GM23338 (cell line): ENCODE results near the gene LIN7A. TPM values are rescaled to one million over a fixed set of nuclear protein-coding genes. Genes with fewer than 3 reads are reported as not detected.
A peak's percentile ranks its signal among the peaks of the same experiment; 100 is the strongest.

Source experiments
- ATAC-seq: fragments of 200-7000 bp; cut with Tn5 transposase; 3 replicates; pipeline ENCODE4 v1.9.1; 2020
- DNase-seq: peaks from one replicate; pipeline ENCODE4 v3.0.0-alpha.2; 2015; ENCODE audit warnings: low spot score
- H2AFZ ChIP-seq: fragments of 200-600 bp; sonication (generic); 2 replicates; pipeline ENCODE4 v1.8.0; 2016; ENCODE audit warnings: antibody characterized with exemption, mild to moderate bottlenecking, moderate library complexity
- H3F3A ChIP-seq: fragments of 200-600 bp; sonication (generic); replicated peaks from 2 replicates; pipeline ENCODE4 v1.8.0; 2017; ENCODE audit warnings: antibody characterized with exemption, mixed run types, low read depth
- H3K27ac ChIP-seq: fragments of 200-600 bp; sonication (generic); 2 replicates; pipeline ENCODE4 v1.6.1; 2016; ENCODE audit warnings: low read depth
- H3K27me3 ChIP-seq: fragments of 200-600 bp; sonication (generic); 2 replicates; pipeline ENCODE4 v1.8.0; 2016; ENCODE audit warnings: mild to moderate bottlenecking, mixed run types, moderate library complexity; ENCODE audit not compliant: insufficient read depth
- H3K36me3 ChIP-seq: fragments of 200-600 bp; sonication (generic); 2 replicates; pipeline ENCODE4 v1.8.0; 2016; ENCODE audit warnings: mild to moderate bottlenecking; ENCODE audit not compliant: insufficient read depth
- H3K4me1 ChIP-seq: fragments of 200-600 bp; sonication (generic); 2 replicates; pipeline ENCODE4 v1.8.0; 2016; ENCODE audit warnings: mild to moderate bottlenecking, moderate library complexity; ENCODE audit not compliant: insufficient read depth
- H3K4me2 ChIP-seq: fragments of 200-600 bp; sonication (generic); 2 replicates; pipeline ENCODE4 v1.7.1; 2017; ENCODE audit warnings: mixed run types
- H3K4me3 ChIP-seq: fragments of 200-600 bp; sonication (generic); 2 replicates; pipeline ENCODE4 v1.6.1; 2016; ENCODE audit warnings: mixed run types
- H3K79me2 ChIP-seq: fragments of 200-600 bp; sonication (generic); replicated peaks from 2 replicates; pipeline ENCODE4 v1.8.0; 2017; ENCODE audit warnings: mild to moderate bottlenecking; ENCODE audit not compliant: insufficient read depth
- H3K9me2 ChIP-seq: fragments of 200-600 bp; sonication (generic); 2 replicates; pipeline ENCODE4 v1.8.0; 2017; ENCODE audit not compliant: insufficient read depth
- H4K20me1 ChIP-seq: fragments of 200-600 bp; sonication (generic); replicated peaks from 2 replicates; pipeline ENCODE4 v1.8.0; 2017; ENCODE audit warnings: mild to moderate bottlenecking; ENCODE audit not compliant: insufficient read depth
- H3K27ac Mint-ChIP-seq: 2 replicates; pipeline ENCODE4 v1.8.0; 2020; ENCODE audit warnings: inconsistent platforms, mild to moderate bottlenecking, moderate library complexity, mixed read lengths
- H3K27me3 Mint-ChIP-seq: 3 replicates; pipeline ENCODE4 v1.8.0; 2022; ENCODE audit warnings: low read depth, mild to moderate bottlenecking, moderate library complexity, mixed read lengths, inconsistent platforms; ENCODE audit not compliant: insufficient read depth, poor library complexity
- H3K36me3 Mint-ChIP-seq: 3 replicates; pipeline ENCODE4 v1.8.0; 2021; ENCODE audit warnings: low read depth, mild to moderate bottlenecking, inconsistent platforms, moderate library complexity, mixed read lengths
- H3K4me1 Mint-ChIP-seq: 3 replicates; pipeline ENCODE4 v1.8.0; 2020; ENCODE audit warnings: mild to moderate bottlenecking, inconsistent platforms, mixed read lengths
- H3K4me3 Mint-ChIP-seq: 3 replicates; pipeline ENCODE4 v1.8.0; 2021; ENCODE audit warnings: moderate library complexity, mild to moderate bottlenecking, inconsistent platforms, mixed read lengths
- H3K9me3 Mint-ChIP-seq: 3 replicates; pipeline ENCODE4 v1.8.0; 2020; ENCODE audit warnings: moderate library complexity, mild to moderate bottlenecking, inconsistent platforms, mixed read lengths
- CREB1 ChIP-seq: fragments of 250-450 bp; sonication (Bioruptor Pico); IDR thresholded peaks from 2 replicates; pipeline ENCODE4 v1.5.0; 2020; ENCODE audit warnings: low read depth, mild to moderate bottlenecking, moderate library complexity
- EZH2 ChIP-seq: fragments of 200-600 bp; sonication (generic); IDR thresholded peaks from one replicate; pipeline ENCODE4 v1.8.0; 2017; ENCODE audit warnings: antibody characterized with exemption, mild to moderate bottlenecking, low read depth; ENCODE audit not compliant: unreplicated experiment
- JUNB ChIP-seq: IDR thresholded peaks from one replicate; pipeline ENCODE4 v1.6.1; 2016; ENCODE audit warnings: antibody characterized with exemption; ENCODE audit not compliant: unreplicated experiment
- NANOG ChIP-seq: IDR thresholded peaks from 2 replicates; pipeline ENCODE4 v1.6.1; 2016; ENCODE audit warnings: antibody characterized with exemption, borderline replicate concordance
- POLR2AphosphoS5 ChIP-seq: IDR thresholded peaks from 2 replicates; pipeline ENCODE4 v1.6.1; 2016; ENCODE audit warnings: antibody characterized with exemption, low read depth
- REST ChIP-seq: IDR thresholded peaks from one replicate; pipeline ENCODE4 v1.6.1; 2018; ENCODE audit warnings: antibody characterized with exemption; ENCODE audit not compliant: unreplicated experiment
- STAT1 ChIP-seq: IDR thresholded peaks from one replicate; pipeline ENCODE4 v1.6.1; 2016; ENCODE audit warnings: antibody characterized with exemption; ENCODE audit not compliant: unreplicated experiment
- ZNF114 ChIP-seq: fragments of 250-450 bp; sonication (Bioruptor Pico); IDR thresholded peaks from 2 replicates; pipeline ENCODE4 v1.5.0; 2020; ENCODE audit warnings: mild to moderate bottlenecking, moderate library complexity
- ZNF331 ChIP-seq: fragments of 250-450 bp; sonication (Bioruptor Pico); IDR thresholded peaks from 2 replicates; pipeline ENCODE4 v1.5.0; 2020; ENCODE audit warnings: low read depth, mild to moderate bottlenecking, moderate library complexity
- ZNF462 ChIP-seq: fragments of 250-450 bp; sonication (Bioruptor Pico); IDR thresholded peaks from 2 replicates; pipeline ENCODE4 v1.5.0; 2020; ENCODE audit warnings: mild to moderate bottlenecking, moderate library complexity
- polyA plus RNA-seq: library from polyadenylated mRNA; unstranded; fragments of >200 nt; fragmentation: Nextera tagmentation; extraction: Ambion mirVana; gene quantifications from 2 replicates; pipeline ENCODE4 v1.2.1, GENCODE V29; 2016
- total RNA-seq: library from RNA; depleted of rRNA; stranded (reverse); fragments of >200 nt; shearing (Covaris generic); gene quantifications from 2 replicates; pipeline ENCODE4 v1.2.3, GENCODE V29; 2014
- TF ChIP-seq, protein P1 (sequence below): IDR thresholded peaks from 2 replicates; pipeline ENCODE4 v1.6.1; 2016; ENCODE audit warnings: antibody characterized with exemption

LIN7A gene
- total and polyA plus RNA-seq, 2 experiments from 2014 or later: 5.7 to 6.5 TPM

DNA sequence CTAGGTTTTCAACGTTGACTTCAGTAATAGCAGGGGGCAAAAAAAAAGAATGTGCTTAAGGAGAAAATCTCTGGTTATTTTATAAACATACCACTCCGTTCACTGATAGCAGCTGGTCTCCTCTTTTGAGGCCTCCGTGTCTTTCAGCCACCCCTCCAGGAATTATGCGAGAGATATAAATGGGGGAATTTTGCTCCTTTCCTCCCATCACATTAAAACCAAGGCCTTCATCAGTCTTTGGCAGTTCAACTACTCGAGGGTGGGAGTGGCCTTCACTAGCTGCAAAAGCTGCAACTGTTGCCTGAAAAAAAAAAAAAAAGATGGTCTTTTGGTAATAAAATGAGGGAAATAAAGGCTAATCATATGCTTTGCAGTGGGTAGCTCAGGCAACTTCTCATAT, 92.1 kb downstream of the LIN7A start (continued):
- TF ChIP-seq ZNF331 (CRISPR knock-in tag) (no peak), NANOG (no peak), STAT1 (no peak), JUNB (no peak), EZH2 (no peak)

GRCh38 chr12:80843969-80844368, 93.8 kb downstream of the LIN7A start:
- Mint-ChIP-seq H3K27ac (no peak overlapping the region), H3K9me3 (no peaks in the 10 kb centered on the region), H3K27me3 (no peaks in the 10 kb centered on the region), H3K36me3 (no peaks in the 10 kb centered on the region), H3K4me1 (peaks cover 36% of the 10 kb centered on the region), H3K4me3 (no peak overlapping the region)
- no peak overlapping the region for H2AFZ ChIP-seq
- ATAC-seq (no peak), DNase-seq (no peak)
- H3K79me2 ChIP-seq: no peaks in the 10 kb centered on the region
- no peaks in the 10 kb centered on the region for H3F3A ChIP-seq
- no peak overlapping the region for H3K4me2 ChIP-seq
- H3K4me3 ChIP-seq: no peak overlapping the region
- no peaks in the 10 kb centered on the region for H4K20me1 ChIP-seq
- no peaks in the 10 kb centered on the region for H3K36me3 ChIP-seq
- H3K9me2 ChIP-seq: no peaks in the 10 kb centered on the region
- TF ChIP-seq JUNB (no peak), ZNF114 (no peak)
- H3K27me3 ChIP-seq: no peaks in the 10 kb centered on the region
- H3K4me1 ChIP-seq: peaks cover 35% of the 10 kb centered on the region
- H3K27ac ChIP-seq: no peak overlapping the region

GRCh38 chr12:80838708-80839107, 99.0 kb downstream of the LIN7A start:
- H3K4me2 ChIP-seq: no peak overlapping the region
- Mint-ChIP-seq H3K9me3 (no peaks in the 10 kb centered on the region), H3K36me3 (no peaks in the 10 kb centered on the region), H3K4me3 (no peak overlapping the region), H3K4me1 (peaks cover 23% of the 10 kb centered on the region), H3K27me3 (no peaks in the 10 kb centered on the region), H3K27ac (0 out of 2 replicates have a peak overlapping the region, but pooled peaks have one; percentile 18)
- no peak overlapping the region for H3K27ac ChIP-seq
- no peaks in the 10 kb centered on the region for H3K27me3 ChIP-seq
- no peaks in the 10 kb centered on the region for H4K20me1 ChIP-seq
- no peaks in the 10 kb centered on the region; the same call in 1 of the 2 replicates for H3K4me1 ChIP-seq
- no peaks in the 10 kb centered on the region for H3F3A ChIP-seq
- H3K79me2 ChIP-seq: no peaks in the 10 kb centered on the region
- no peak overlapping the region for H3K4me3 ChIP-seq
- no peaks in the 10 kb centered on the region for H3K9me2 ChIP-seq
- H2AFZ ChIP-seq: no peak overlapping the region
- H3K36me3 ChIP-seq: no peaks in the 10 kb centered on the region
- ATAC-seq (peak; percentile 55), DNase-seq (no peak)
- TF ChIP-seq JUNB: no peak
- TF ChIP-seq ZNF462 (CRISPR knock-in tag): no peak
- TF ChIP-seq, protein P1, sequence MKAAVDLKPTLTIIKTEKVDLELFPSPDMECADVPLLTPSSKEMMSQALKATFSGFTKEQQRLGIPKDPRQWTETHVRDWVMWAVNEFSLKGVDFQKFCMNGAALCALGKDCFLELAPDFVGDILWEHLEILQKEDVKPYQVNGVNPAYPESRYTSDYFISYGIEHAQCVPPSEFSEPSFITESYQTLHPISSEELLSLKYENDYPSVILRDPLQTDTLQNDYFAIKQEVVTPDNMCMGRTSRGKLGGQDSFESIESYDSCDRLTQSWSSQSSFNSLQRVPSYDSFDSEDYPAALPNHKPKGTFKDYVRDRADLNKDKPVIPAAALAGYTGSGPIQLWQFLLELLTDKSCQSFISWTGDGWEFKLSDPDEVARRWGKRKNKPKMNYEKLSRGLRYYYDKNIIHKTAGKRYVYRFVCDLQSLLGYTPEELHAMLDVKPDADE: no peak
- no peak for TF ChIP-seq NANOG
- no peak for TF ChIP-seq POLR2AphosphoS5
- no peak for TF ChIP-seq CREB1 (CRISPR knock-in tag)
- TF ChIP-seq ZNF114: no peak
- TF ChIP-seq REST: no peak
